ENCODE results near the gene MEIS3.
"Not testable (repeated sequence)": the region's sequence is repeated elsewhere in the genome, so short reads cannot be mapped to it uniquely, and the experiment has no call there.

Gene MEIS3

DNA sequence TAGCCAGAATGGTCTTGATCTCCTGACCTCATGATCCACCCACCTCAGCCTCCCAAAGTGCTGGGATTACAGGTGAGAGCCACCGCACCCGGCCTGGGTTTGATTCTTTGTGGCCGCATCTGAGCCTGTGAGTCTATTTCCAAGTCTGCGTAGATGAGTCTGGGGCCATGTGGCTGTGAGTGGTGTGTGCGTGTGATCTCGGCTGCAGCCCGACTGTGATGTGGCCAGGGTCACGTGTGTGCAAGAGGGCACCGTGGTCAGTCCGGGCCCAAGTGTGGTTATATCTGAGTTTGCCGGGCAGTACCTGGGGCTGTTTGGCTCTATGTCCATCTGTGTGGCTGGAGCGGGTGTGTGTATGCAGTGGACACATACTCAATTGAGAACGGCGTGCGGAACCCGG is 5.4 kb downstream of the MEIS3 start:
- no peak for DNase-seq

DNA sequence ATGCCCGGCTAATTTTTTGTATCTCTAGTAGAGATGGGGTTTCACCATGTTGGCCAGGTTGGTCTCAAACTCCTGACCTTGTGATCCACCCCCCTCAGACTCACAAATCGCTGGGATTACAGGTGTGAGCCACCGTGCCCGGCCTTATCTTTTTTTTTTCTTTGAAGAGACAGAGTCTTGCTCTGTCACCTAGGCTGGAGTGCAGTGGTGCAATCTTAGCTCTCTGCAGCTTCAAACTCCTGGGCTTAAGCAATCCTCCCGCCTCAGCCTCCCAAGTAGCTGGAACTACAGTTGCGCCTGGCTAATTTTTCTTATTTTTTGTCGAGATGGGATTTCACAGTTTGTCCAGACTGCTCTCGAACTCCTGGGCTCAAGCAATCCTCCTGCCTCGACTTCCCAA is 7.6 kb downstream of the MEIS3 start:
- not testable (repeated sequence) for DNase-seq

DNA sequence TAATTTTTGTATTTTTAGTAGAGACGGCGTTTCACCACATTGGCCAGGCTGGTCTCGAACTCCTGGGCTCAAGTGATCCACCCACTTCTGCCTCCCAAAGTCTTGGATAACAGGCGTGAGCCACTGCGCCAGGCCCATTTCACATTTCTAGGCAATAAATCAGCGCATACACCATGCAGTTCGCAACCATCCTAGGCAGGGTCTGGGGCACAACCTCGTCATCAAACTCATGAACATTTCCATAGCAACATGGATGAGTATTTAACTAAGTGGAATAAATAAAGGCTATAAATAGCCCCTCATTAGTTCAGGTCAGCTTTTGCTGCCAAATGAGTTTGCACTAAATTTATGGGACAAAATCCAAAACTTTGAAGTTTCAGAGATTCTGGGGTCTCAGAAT is 8.2 kb downstream of the MEIS3 start:
- no peak for DNase-seq

DNA sequence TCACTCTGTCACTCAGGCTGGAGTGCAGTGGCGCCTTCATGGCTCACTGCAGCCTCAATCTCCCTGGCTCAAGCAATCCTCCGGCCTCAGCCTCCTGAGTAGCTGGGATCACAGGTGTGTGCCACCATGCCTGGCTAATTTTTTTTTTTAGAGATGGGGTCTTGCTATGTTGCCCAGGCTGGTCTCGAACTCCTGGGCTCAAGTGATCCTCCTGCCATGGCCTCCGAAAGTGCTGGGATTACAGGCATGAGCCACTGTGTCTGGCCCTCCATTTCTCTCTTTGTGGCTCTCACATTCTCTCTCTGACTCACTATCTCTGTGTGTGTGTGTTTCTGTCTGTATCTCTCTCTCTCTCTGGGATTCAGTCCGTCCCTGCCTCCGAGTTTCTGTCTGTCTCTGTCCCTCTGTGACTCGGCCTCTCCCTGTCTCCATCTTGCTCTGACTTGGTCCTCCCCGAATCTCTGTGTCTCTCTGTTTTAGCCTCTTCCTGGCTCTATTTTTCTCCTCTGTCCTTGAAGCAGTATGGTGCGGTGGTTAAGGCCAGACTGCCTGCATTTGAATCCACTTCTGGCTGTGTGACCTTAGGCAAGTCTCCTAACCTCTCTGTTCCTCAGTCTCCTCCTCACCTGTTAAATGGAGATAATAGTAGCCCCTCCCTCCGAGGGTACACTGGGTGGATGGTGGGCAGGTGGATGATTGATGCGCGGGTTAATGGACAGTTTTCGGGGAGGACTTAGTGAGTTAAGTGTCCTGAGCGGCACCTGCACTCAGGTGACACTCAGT is 11.0 kb downstream of the MEIS3 start:
- DNase-seq: no peak

DNA sequence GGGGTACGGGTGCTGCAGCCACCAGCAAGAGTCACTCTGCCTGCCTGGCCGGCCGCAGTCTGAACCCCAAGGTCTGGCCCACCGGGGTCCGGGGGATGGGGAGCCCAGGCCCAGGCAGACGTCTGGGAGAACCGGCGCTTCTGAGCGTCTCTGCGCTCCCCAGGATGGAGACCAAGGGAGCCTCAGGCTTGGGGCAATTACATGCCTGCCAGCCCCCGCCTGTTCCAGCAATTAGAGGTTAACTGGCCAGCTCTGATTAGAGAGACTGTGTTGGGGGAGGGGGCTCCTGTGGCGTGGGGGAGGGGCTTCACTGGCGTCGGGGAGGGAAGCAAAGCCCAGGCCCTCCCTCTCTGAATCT is 11.9 kb downstream of the MEIS3 start:
- DNase-seq: no peak

DNA sequence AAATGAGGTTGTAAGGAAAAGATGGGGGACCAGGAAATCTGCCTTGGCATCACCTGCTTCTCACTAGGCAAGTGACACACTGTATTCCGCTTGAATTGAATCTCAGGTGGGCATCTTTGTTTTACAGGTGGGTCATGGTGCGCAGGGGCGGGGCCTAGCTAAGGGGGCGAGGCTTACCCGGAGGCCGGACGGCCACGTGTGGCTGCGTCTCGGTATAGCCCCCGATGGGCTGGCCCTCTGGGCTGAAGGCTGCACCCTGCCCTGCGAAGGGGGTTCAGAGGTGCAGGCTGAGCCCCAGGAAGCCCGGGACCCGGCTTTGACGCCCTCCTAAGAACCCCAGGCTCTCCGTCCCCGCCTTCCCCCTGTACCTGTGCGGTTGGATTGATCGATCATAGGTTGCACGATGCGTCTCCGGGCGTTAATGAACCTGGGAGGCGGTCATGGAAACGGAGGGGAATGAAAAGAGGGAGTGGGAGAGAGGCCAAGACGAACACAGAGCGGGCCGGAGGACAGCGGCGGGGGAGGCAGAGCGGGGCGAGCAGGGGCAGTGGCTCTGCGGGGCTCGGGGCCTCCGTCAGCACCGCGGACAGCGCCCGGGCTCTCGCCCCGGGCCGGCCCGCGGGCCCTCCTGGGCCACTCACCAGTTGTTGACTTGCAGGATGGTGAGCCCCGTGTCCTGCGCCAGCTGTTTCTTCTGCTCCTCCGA is 12.5 kb downstream of the MEIS3 start:
- no peak for DNase-seq

DNA sequence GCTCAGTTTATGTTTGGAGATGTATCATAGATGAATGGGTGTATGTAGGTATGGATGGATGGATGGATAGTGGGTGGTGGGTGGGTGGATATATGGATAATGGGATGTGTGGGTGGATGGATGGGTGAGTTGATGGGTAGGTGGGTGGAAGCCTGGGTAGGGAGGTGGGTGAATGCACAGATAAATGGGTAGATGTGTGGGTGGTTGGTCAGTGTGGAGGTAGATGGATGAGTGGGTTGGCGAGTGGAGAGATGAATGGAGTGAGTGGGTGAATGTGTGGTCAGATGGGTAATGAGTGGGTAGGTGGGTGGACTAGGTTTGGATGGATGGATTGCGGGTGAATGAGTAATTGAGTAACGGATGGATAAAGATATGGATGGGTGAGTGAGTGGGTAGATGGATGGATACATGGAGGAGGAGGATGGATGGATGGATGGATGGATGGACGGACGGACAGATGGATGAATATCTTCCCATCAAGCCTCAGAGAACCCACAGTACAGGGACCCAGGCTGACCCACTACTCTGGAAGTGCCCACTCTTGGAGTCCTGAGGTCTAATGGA is 13.4 kb downstream of the MEIS3 start:
- no peak for DNase-seq

DNA sequence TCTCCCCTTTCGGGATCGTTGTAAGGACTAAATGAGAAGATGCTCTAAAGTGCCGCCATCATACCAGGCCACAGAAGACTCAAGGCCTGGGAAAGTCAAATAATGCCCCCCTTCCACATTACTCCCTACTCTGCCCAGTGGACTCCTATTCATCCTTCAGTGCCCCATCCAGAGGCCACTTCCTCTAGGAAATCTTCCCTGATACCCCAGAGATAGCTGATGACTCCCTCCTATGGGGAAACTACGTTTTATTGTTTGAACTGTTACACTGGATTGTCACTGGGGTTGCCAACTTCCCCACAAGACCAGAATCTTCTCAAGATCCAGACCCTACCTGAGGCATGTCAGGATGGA is 14.2 kb downstream of the MEIS3 start:
- DNase-seq: no peak

DNA sequence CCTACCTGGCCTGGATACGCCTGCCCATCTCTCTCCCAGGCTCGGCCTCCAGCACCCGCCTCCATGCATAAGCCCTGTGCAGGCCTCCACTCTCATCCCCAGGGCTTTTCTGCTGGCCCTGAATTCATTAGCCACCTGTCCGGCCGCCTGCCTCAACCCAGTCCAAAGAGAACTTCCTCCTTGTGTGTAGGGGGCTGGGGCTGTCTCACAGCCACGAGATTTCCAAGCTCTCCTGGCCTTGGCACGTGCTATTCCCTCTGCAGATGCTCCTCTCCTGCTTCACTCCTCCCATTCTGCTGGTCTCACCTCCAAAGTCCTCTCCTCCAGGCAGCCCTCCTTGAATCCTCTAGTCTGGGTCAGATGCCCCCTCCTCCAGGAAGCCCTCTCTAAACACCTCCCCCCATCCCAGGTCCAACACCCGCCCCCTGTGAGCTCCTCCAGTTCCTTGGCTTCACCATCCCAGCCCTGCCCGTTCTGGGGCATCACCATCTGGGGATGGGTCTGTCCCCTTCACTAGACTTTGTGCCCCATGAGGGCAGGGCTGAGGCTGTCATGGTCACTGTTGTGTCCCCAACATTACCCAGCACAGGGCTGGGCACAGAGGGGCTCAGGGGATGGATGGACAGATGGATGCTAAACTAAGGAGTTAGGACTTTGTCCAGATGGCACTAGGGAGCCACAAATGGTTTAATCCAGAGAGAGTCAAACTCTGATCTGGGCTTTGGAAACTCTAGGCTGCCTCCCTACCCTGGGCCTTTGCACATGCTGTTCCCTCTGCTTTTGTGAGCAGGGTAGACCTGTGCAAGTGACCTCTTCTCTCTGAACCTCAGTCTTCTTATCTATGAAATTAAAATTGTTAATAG is 14.8 kb downstream of the MEIS3 start:
- DNase-seq: no peak

DNA sequence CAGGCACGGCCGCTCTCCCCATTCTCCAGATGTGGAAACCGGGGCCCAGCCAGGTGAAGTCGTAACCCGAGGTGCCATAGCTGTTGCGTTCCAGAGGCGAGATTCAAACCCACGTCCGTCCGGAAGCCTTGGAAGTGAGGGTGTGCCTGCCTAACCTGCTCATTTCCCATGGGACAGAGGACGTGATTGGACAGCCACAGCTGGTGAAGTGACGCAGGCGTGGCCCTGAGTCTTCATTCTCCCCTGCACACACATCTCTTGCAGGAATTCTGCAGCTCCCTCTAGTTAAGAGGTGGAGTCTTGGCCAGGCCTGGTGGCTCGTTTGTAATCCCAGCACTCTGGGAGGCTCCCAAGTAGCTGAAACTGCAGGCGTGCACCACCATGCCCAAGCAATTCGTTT is 16.8 kb downstream of the MEIS3 start:
- DNase-seq: no peak

DNA sequence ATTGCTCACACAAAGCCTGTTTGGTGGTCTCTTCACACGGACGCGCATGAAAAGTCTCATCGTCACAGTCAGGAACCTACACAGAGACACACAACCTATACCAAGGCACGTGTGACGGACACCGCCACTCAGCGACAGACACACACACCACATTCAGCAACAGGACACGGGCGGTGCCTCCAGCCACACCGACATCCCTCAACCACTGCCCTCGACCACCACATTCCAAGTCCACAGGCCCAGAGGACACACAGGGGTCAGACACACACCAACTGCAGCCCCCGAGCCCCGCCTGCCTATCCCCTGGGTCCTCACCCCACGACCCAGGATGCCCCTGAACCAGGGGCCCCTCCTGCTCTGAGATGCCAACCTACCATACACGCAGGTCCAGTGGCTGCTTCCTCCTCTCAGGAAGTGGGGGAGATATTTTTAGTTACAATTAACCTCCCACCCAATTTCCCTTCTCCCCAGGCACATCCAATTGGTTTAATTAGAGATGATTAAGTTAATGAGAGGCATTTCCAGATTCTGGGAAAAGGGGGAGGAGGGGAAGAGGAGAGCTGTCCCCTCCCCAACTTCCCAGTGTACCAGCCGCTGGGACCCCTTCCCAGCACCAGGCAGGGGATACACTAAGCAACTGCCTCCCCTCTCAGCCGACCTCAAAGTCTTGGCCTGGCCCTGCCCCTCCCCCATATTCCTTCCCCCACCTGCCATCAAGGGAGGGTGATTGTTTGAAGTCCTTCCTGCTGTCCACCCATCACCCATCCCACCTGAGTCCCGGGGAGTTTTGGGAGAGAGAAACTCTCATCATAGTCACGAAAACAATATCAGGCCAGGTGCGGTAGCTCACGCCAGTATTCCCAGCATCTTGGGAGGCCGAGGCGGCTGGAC is 20.4 kb downstream of the MEIS3 start:
- DNase-seq: no peak

DNA sequence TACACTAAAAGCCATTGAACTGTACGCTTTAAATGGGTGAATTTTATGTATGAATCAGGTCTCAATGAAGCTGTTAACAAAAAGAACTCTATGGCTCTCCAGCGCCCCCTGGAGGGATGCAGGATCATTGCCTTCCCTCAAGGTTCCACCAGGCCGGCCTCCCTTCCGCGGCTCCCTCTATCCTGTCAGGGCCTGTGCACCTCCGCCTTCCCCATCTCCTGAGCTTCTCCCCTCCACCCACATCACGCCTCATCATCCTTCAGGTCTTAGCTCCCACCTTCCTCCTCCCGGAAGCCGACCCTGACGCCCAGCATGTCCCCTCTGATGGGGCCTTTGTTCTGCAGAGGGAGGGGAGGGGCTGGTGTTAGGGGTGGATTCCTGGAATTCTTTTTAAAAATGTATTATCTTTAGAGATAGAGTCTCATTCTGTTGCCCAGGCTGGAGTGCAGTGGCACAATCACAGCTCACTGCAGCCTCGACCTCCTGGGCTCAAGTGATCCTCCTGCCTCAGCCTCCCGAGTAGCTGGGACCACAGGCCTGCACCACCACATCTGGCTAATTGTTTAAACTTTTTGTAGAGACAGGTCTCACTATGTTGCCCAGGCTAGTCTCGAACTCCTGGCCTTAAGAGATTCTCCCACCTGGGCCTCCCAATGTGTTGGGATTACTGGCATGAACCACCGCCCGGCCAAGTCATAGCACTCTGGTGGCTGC is 27.7 kb downstream of the MEIS3 start:
- DNase-seq: peak; percentile 81

DNA sequence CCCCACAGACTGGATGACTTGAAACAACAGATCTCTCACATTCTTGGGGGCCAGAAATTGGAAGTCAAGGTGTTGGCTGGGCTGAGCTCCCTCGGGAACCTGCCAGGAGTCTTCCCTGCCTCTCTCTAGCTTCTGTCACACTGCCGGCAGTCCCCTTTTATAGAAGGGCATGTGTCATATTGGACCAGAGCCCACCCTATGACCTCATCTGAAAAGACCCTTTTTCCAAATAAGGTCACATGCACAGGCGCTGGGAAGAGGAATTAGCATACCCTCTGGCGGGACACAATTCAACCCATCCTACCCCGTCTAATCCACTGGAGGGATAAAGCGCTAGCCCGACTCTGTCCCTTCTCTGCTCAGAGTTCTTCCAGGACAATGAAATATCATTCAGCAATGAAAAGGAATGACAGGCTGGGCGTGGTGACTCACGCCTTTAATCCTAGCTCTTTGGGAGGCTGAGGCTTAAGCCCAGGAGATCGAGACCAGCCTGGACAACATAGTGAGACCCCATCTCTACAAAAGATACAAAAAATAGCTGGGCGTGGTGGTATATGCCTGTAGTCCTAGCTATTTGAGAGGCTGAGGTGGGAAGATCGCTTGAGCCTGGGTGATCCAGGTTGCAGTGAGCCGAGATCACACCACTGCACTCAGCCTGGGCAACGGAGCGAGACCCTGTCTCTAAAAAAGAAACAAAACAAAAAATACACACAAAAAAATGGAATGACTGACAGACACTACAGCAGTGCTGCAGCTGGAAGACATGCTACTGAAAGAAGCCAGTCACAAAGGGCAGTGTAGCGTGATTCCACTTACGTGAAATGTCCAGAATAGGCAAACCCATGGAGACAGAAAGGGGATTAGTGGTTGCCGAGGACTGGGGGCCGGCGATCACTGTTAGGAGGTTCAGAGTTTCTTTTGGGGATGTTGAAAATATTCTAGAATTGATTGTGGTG is 28.5 kb downstream of the MEIS3 start:
- DNase-seq: no peak

DNA sequence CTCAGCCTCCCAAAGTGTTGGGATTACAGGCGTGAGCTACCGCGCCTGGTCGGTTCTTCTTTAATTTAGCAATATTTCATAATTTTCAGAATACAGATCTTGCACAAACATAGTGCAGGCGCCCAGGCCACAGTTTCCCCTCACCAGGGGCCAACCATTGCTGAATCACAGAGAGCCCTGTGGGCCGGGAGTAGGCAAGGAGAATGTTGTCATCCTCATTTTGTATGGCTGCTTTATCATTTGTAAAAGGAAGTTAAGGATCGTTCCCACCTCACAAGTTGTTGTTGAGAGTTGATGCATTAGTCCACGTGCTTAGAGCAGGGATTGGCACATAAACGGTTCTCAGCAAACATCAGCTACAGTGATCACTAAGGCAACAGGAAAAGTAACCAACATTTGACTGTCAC is 30.2 kb downstream of the MEIS3 start:
- peak; percentile 28 for DNase-seq

DNA sequence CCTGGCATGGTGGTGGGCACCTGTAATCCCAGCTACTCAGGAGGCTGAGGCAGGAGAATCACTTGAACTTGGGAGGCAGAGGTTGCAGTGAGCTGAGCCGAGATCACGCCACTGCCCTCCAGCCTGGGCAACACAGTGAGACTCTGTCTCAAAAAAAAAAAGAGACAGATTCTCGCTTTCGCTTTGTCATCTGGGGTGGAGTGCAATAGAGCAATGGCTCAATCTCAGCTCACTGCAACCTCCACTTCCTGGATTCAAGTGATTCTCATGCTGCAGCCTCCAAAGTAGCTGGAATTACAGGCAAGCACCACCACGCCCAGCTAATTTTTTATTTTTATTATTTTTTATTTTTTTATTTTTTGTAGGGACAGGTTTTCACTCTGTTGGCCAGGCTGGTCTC is 30.6 kb downstream of the MEIS3 start:
- not testable (repeated sequence) for DNase-seq

DNA sequence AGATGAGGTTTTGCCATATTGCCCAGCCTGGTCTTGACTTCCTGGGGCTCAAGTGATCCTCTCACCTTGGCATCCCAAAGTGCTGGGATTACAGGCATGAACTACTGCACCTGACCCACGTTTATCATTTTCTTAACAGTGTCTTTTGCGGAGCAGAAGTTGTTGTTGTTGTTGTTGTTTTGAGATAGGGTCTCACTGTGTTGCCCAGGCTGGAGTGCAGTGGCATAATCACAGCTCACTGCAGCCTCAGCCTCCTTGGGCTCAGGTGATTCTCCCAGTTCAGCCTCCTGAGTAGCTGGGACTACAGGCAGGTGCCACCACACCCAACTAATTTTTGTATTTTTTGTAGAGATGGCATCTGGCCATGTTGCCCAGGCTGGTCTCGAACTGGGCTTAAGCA is 31.7 kb downstream of the MEIS3 start:
- not testable (repeated sequence) for DNase-seq

DNA sequence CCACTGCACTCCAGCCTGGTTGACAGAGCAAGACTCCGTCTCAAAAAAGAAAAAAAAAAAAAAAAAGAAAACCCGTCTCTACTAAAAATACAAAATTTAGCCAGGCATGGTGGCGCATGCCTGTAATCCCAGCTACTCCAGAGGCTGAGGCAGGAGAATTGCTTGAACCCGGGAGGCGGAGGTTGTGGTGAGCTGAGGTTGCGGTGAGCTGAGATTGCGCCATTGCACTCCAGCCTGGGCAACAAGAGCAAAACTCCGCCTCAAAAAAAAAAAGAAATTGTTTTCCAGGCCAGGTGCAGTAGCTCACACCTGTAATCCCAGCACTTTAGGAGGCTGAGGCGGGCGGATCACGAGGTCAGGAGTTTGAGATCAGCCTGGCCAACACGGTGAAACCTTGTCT is 32.7 kb downstream of the MEIS3 start:
- DNase-seq: not testable (repeated sequence)

DNA sequence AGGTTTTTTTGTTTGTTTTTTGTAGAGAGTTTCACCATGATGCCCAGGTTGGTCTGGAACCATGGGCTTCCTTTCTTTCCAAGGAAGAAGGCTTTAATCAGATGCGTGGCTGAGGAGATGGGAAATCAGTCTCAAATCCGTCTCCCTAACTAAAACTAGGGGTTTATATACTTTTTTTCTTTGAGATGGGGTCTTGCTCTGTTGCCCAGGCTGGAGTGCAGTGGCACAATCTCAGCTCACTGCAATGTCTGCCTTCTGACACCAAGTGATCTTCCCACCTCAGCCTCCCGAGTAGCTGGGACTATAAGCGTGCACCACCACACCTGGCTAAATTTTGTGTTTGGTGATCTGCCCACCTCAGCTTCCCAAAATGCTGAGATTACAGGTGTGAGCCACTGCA is 34.8 kb downstream of the MEIS3 start:
- DNase-seq: not testable (repeated sequence)

DNA sequence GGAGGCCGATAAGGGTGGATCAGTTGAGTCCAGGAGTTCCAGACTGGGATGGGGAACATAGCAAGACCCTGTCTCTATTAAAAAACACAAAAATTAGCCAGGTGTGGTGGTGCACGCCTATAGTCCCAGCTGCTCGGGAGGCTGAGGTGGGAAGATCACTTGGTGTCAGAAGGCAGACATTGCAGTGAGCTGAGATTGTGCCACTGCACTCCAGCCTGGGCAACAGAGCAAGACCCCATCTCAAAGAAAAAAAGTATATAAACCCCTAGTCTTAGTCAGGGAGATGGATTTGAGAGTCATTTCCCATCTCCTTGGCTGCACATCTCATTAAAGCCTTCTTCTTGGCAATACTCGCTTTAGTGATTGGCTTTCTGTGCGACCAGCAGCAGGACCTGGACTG is 35.4 kb downstream of the MEIS3 start:
- not testable (repeated sequence) for DNase-seq

DNA sequence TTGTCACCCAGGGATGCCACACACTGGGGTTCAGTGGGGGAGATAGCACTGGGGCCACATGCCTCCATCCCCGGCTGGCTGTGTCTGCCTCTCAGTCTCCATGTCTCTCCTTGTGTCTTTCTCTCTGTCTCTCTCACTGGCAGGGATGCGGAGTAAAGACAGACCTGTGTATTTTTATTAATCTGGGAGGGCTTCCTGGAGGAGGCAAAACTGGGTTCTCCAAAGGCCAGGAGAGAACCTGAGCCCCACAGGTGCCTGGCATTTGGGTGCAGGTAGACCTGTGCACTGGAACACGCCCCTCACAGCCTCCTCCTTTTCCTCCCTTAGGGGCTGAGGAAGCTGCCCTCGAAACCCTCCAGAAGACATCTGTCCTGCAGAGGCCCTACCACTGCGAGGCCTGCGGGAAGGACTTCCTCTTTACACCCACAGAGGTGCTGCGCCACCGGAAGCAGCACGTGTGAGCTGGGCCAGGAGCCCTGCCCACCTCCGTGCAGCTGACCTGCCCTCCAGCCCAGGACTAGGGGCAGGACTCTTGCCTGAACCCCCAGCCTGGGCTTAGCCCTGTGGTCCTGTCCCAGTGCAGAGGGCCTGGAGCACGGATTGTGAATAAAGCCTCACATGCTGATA is 37.6 kb downstream of the MEIS3 start:
- DNase-seq: peak; percentile 42

Measured in CD4-positive, alpha-beta T cell treated with Interleukin-10 for 1 hour (primary cell).